Gastroesophageal sphincter (tissue), 4 donors: ENCODE measurements around the gene SIPA1L2. TPM values are rescaled to one million over a fixed set of nuclear protein-coding genes. Genes with fewer than 3 reads are reported as not detected.

Source experiments
- ATAC-seq: fragments of 150-250 bp; one replicate; pipeline ENCODE4 v1.9.1; 2016; ENCODE audit warnings: mild to moderate bottlenecking, moderate library complexity
- H3K27ac ChIP-seq, 4 donors: fragments of 200-600 bp; sonication (generic) in 3 of 4; 1 replicate in 3 of 4; 2 replicates in 1 of 4; pipeline ENCODE4 v1.5.1; 2016 to 2019
- H3K27me3 ChIP-seq: fragments of 200-600 bp; sonication (generic); one replicate; pipeline ENCODE4 v1.5.1; 2019
- H3K36me3 ChIP-seq, 2 donors: fragments of 200-600 bp; sonication (generic); one replicate each; pipeline ENCODE4 v1.5.1; 2019; ENCODE audit warnings: control low read depth in 1 of 2
- H3K4me1 ChIP-seq, 3 donors: fragments of 200-600 bp; sonication (generic); 1 replicate in 2 of 3; 2 replicates in 1 of 3; pipeline ENCODE4 v1.5.1; 2016 to 2019; ENCODE audit warnings: control low read depth in 2 of 3
- H3K4me3 ChIP-seq, 2 donors: fragments of 200-600 bp; sonication (generic); one replicate each; pipeline ENCODE4 v1.5.1; 2019; ENCODE audit warnings: mild to moderate bottlenecking in 1 of 2, moderate library complexity in 1 of 2
- H3K9me3 ChIP-seq, 3 donors: fragments of 200-600 bp; sonication (generic); one replicate each; pipeline ENCODE4 v1.5.1; 2017 to 2019; ENCODE audit warnings: control low read depth in 2 of 3
- CTCF ChIP-seq, 4 experiments: fragments of 200-600 bp in 2 of 4; fragments of 450-650 bp in 2 of 4; sonication (generic) in 1 of 4; IDR thresholded peaks; one replicate each; pipeline ENCODE4 v1.5.1; 2017 to 2019; ENCODE audit warnings: antibody characterized with exemption in 4 of 4, mild to moderate bottlenecking in 2 of 4, moderate library complexity in 2 of 4
- EP300 ChIP-seq: sonication (generic); formaldehyde crosslinking; IDR thresholded peaks from one replicate; pipeline ENCODE4 v1.6.1; 2017; ENCODE audit warnings: antibody characterized with exemption, mild to moderate bottlenecking
- POLR2A ChIP-seq, 2 donors: fragments of 450-650 bp; IDR thresholded peaks; one replicate each; pipeline ENCODE4 v1.6.1; 2017; ENCODE audit warnings: antibody characterized with exemption in 2 of 2, mild to moderate bottlenecking in 2 of 2, moderate library complexity in 1 of 2
- POLR2AphosphoS5 ChIP-seq: sonication (generic); formaldehyde crosslinking; IDR thresholded peaks from one replicate; pipeline ENCODE4 v1.6.1; 2017; ENCODE audit warnings: antibody characterized with exemption
- WGBS, 2 donors: methylation state at CpG; one replicate each; pipeline ENCODE4 v1.1.5; 2018; ENCODE audit warnings: low coverage in 1 of 2; 5-methylcytosine and 5-hydroxymethylcytosine counted together
- total RNA-seq, 4 donors: library from RNA; depleted of rRNA; stranded (reverse); fragments of >200 nt; gene quantifications; one replicate each; pipeline ENCODE4 v1.1.0, GENCODE V29; 2016

SIPA1L2 gene
- total RNA-seq, 4 donors from 2014 or later, result 29.5 to 65.2 (median 32.6) TPM

- TF ChIP-seq EP300 (no peak), POLR2A (IDR thresholded peaks at IDR 0.05) (no peak), POLR2AphosphoS5 (no peak), CTCF (IDR thresholded peaks at IDR 0.05) (no peak)
- Histone ChIP-seq H3K27me3 (no peaks in the 10 kb centered on the region), H3K4me3 (no peak overlapping the region), H3K4me1 (peaks cover 5 to 61% (median 10%) of the 10 kb centered on the region in 3 donors), H3K27ac (peak overlapping the region in 1 of 4 donors; percentile 28), H3K36me3 (no peaks in the 10 kb centered on the region), H3K9me3 (no peaks in the 10 kb centered on the region)
- ATAC-seq, result no peak
- WGBS, 2 donors, result 20 to 43% methylated on average over 1 to 2 of the region's 2 CpGs
These were observed 7.6 kb downstream of the SIPA1L2 start for GRCh38 chr1:232622378-232622777.

- Histone ChIP-seq H3K27ac (peak overlapping the region in 3 of 4 donors; percentile 76 to 82 (median 79)), H3K27me3 (no peaks in the 10 kb centered on the region), H3K36me3 (no peaks in the 10 kb centered on the region), H3K9me3 (no peaks in the 10 kb centered on the region), H3K4me3 (no peak overlapping the region), H3K4me1 (peaks cover 5 to 61% (median 10%) of the 10 kb centered on the region in 3 donors)
- WGBS, 2 donors, result 71 to 94% methylated on average over 2 to 3 of the region's 3 CpGs
- TF ChIP-seq EP300 (no peak), POLR2A (IDR thresholded peaks at IDR 0.05) (no peak), POLR2AphosphoS5 (no peak), CTCF (IDR thresholded peaks at IDR 0.05) (no peak)
- ATAC-seq, result no peak
These were observed 8.9 kb downstream of the SIPA1L2 start for GRCh38 chr1:232621050-232621449.

GRCh38 chr1:232620356-232620969 is 9.5 kb downstream of the SIPA1L2 start:
- 8 to 15% methylated on average over 3 to 5 of the region's 6 CpGs for WGBS, 2 donors
- peak; percentile 89 for ATAC-seq
- Histone ChIP-seq H3K36me3 (no peaks in the 10 kb centered on the region), H3K4me1 (peaks cover 5 to 55% (median 10%) of the 10 kb centered on the region in 3 donors), H3K4me3 (peak overlapping the region in 1 of 2 donors; percentile 13), H3K27me3 (no peaks in the 10 kb centered on the region), H3K27ac (peak overlapping the region; percentile 50 to 82 (median 78)), H3K9me3 (no peaks in the 10 kb centered on the region)
- TF ChIP-seq POLR2AphosphoS5 (peak; percentile 92), EP300 (no peak), POLR2A (IDR thresholded peaks at IDR 0.05) (no peak), CTCF (IDR thresholded peaks at IDR 0.05) (no peak)

GRCh38 chr1:232617237-232617636 is 12.7 kb downstream of the SIPA1L2 start:
- TF ChIP-seq POLR2A (IDR thresholded peaks at IDR 0.05) (no peak), POLR2AphosphoS5 (no peak), EP300 (no peak), CTCF (IDR thresholded peaks at IDR 0.05) (no peak)
- peaks cover 8 to 63% (median 10%) of the 10 kb centered on the region in 3 donors for H3K4me1 ChIP-seq
- WGBS, 2 donors, result 71 to 73% methylated on average over 1 of the region's 1 CpG
- no peak overlapping the region for H3K27ac ChIP-seq
- H3K27me3 ChIP-seq, result no peaks in the 10 kb centered on the region
- H3K9me3 ChIP-seq, result no peaks in the 10 kb centered on the region
- ATAC-seq, result no peak
- no peaks in the 10 kb centered on the region for H3K36me3 ChIP-seq
- no peak overlapping the region for H3K4me3 ChIP-seq

GRCh38 chr1:232615306-232615800 is 14.6 kb downstream of the SIPA1L2 start:
- WGBS, 2 donors, result 86 to 100% methylated on average over 2 of the region's 4 CpGs
- no peaks in the 10 kb centered on the region for H3K27me3 ChIP-seq
- no peak overlapping the region for H3K4me3 ChIP-seq
- no peaks in the 10 kb centered on the region for H3K9me3 ChIP-seq
- no peak for TF ChIP-seq POLR2AphosphoS5
- no peak for TF ChIP-seq CTCF (IDR thresholded peaks at IDR 0.05)
- TF ChIP-seq POLR2A (IDR thresholded peaks at IDR 0.05), result no peak
- no peak for TF ChIP-seq EP300
- no peak for ATAC-seq
- no peak overlapping the region for H3K27ac ChIP-seq
- H3K4me1 ChIP-seq, result peaks cover 4 to 48% (median 10%) of the 10 kb centered on the region in 3 donors
- H3K36me3 ChIP-seq, result no peaks in the 10 kb centered on the region
